CD4-positive, alpha-beta memory T cell (primary cell): Measurements from ENCODE around the gene CCDC192. TPM values are rescaled to one million over a fixed set of nuclear protein-coding genes. Genes with fewer than 3 reads are reported as not detected.

Source experiments
- CTCF ChIA-PET: fragments of 350-600 bp; sonication (Branson Sonifier 250); formaldehyde crosslinking; loops from one replicate; lab custom pipeline; 2021; ENCODE audit warnings: inconsistent platforms; ENCODE audit not compliant: partially characterized antibody; lab: Charles Lee
- POLR2A ChIA-PET: fragments of 350-600 bp; sonication (Branson Sonifier 250); formaldehyde crosslinking; loops from one replicate; lab custom pipeline; 2021; ENCODE audit not compliant: partially characterized antibody; lab: Charles Lee
- DNase-seq, 5 donors: peaks; one replicate each; pipeline versions ENCODE4 v3.0.0 to v3.0.0-alpha.2; 2020 to 2022; ENCODE audit warnings: mixed read lengths in 1 of 5
- H3K27ac ChIP-seq: one replicate; pipeline ENCODE4 v1.7.0; 2013; ENCODE audit warnings: low read depth, low read length
- H3K27me3 ChIP-seq: 2 replicates; pipeline ENCODE4 v1.7.0; 2013; ENCODE audit warnings: mild to moderate bottlenecking, low read length, moderate library complexity; ENCODE audit not compliant: insufficient read depth
- H3K36me3 ChIP-seq: 2 replicates; pipeline ENCODE4 v1.7.0; 2013; ENCODE audit warnings: mild to moderate bottlenecking, low read length, moderate library complexity; ENCODE audit not compliant: insufficient read depth
- H3K4me1 ChIP-seq: 2 replicates; pipeline ENCODE4 v1.7.0; 2013; ENCODE audit warnings: mild to moderate bottlenecking, low read length, moderate library complexity; ENCODE audit not compliant: insufficient read depth
- H3K4me3 ChIP-seq, 2 donors: one replicate each; pipeline ENCODE4 v1.7.0; 2013; ENCODE audit warnings: low read length in 2 of 2, mild to moderate bottlenecking in 1 of 2
- H3K9me3 ChIP-seq, 2 donors: one replicate each; pipeline ENCODE4 v1.7.0; 2013; ENCODE audit warnings: low read length in 2 of 2, control low read depth in 1 of 2; ENCODE audit not compliant: control insufficient read depth in 1 of 2
- H3K27ac Mint-ChIP-seq, 7 donors: one replicate each; pipeline ENCODE4 v1.8.0; 2020 to 2021; ENCODE audit warnings: mixed read lengths in 7 of 7, mild to moderate bottlenecking in 6 of 7, inconsistent platforms in 3 of 7, moderate library complexity in 3 of 7
- H3K27me3 Mint-ChIP-seq, 2 donors: one replicate each; pipeline ENCODE4 v1.8.0; 2020 to 2021; ENCODE audit warnings: mixed read lengths in 2 of 2
- H3K36me3 Mint-ChIP-seq, 2 donors: one replicate each; pipeline ENCODE4 v1.8.0; 2020 to 2021; ENCODE audit warnings: mixed read lengths in 2 of 2, inconsistent platforms in 1 of 2, mild to moderate bottlenecking in 1 of 2
- H3K4me1 Mint-ChIP-seq, 4 donors: one replicate each; pipeline ENCODE4 v1.8.0; 2020 to 2021; ENCODE audit warnings: mixed read lengths in 4 of 4, mild to moderate bottlenecking in 1 of 4
- H3K4me3 Mint-ChIP-seq, 8 donors: one replicate each; pipeline ENCODE4 v1.8.0; 2020 to 2021; ENCODE audit warnings: mixed read lengths in 8 of 8, mild to moderate bottlenecking in 7 of 8, moderate library complexity in 6 of 8, inconsistent platforms in 3 of 8
- H3K9me3 Mint-ChIP-seq, 8 donors: one replicate each; pipeline ENCODE4 v1.8.0; 2020 to 2021; ENCODE audit warnings: mixed read lengths in 8 of 8, mild to moderate bottlenecking in 5 of 8, inconsistent platforms in 3 of 8, moderate library complexity in 1 of 8
- intact Hi-C: fragments of 100-400 bp; cut with micrococcal nuclease; formaldehyde crosslinking; loops from one replicate; pipeline ENCODE4 v1.15.1; 2023
- polyA plus RNA-seq, 2 donors: library from polyadenylated mRNA; unstranded; fragments of 300-500 nt; fragmentation: Illumina TruSeq; gene quantifications; one replicate each; pipeline ENCODE4 v1.2.3, GENCODE V29; 2021
- total RNA-seq, 2 experiments: library from RNA; stranded (reverse); gene quantifications; one replicate each; pipeline ENCODE4 v1.2.3, GENCODE V29; 2021

The CCDC192 gene
- total and polyA plus RNA-seq, 4 experiments from 2014 or later: not detected

- H3K4me3 Mint-ChIP-seq: no peak overlapping the region
- H3K27ac Mint-ChIP-seq: peak overlapping the region in 2 of 7 donors; percentile 32 to 90
- Histone ChIP-seq H3K4me3 (no peak overlapping the region), H3K4me1 (peaks cover 7% of the 10 kb centered on the region), H3K27me3 (no peaks in the 10 kb centered on the region), H3K9me3 (no peaks in the 10 kb centered on the region), H3K36me3 (no peaks in the 10 kb centered on the region), H3K27ac (no peak overlapping the region)
- H3K9me3 Mint-ChIP-seq: peaks cover 0 to 3% (median 0%) of the 10 kb centered on the region in 8 donors
- CTCF ChIA-PET: no interaction called here
- H3K36me3 Mint-ChIP-seq: peaks cover 25 to 37% of the 10 kb centered on the region in 2 donors
- no peaks in the 10 kb centered on the region for H3K27me3 Mint-ChIP-seq
- no peak for DNase-seq
- H3K4me1 Mint-ChIP-seq: peaks cover 8 to 17% (median 16%) of the 10 kb centered on the region in 4 donors
- intact Hi-C loops: no loop called here
- POLR2A ChIA-PET: no interaction called here
Observed at GRCh38 chr5:127960270-127960691, 257.1 kb downstream of the CCDC192 start.

GRCh38 chr5:127961006-127961762 lies 258.0 kb downstream of the CCDC192 start:
- no peaks in the 10 kb centered on the region for H3K36me3 ChIP-seq
- Mint-ChIP-seq H3K9me3 (peaks cover 0 to 5% (median 3%) of the 10 kb centered on the region in 8 donors), H3K27me3 (no peaks in the 10 kb centered on the region), H3K4me3 (no peak overlapping the region), H3K4me1 (peaks cover 8 to 17% (median 16%) of the 10 kb centered on the region in 4 donors), H3K27ac (no peak overlapping the region), H3K36me3 (peaks cover 25 to 38% of the 10 kb centered on the region in 2 donors)
- ChIA-PET POLR2A (no interaction called here), CTCF (no interaction called here)
- H3K4me1 ChIP-seq: peaks cover 7% of the 10 kb centered on the region
- H3K27me3 ChIP-seq: no peaks in the 10 kb centered on the region
- no peaks in the 10 kb centered on the region for H3K9me3 ChIP-seq
- no peak for DNase-seq
- no peak overlapping the region for H3K4me3 ChIP-seq
- intact Hi-C loops: no loop called here
- no peak overlapping the region for H3K27ac ChIP-seq

GRCh38 chr5:127961763-127962145 lies 258.6 kb downstream of the CCDC192 start:
- Histone ChIP-seq H3K27ac (no peak overlapping the region), H3K27me3 (no peaks in the 10 kb centered on the region), H3K4me3 (no peak overlapping the region), H3K36me3 (no peaks in the 10 kb centered on the region), H3K4me1 (peaks cover 7% of the 10 kb centered on the region), H3K9me3 (no peaks in the 10 kb centered on the region)
- Mint-ChIP-seq H3K9me3 (peaks cover 0 to 9% (median 3%) of the 10 kb centered on the region in 8 donors), H3K27me3 (no peaks in the 10 kb centered on the region), H3K27ac (no peak overlapping the region), H3K4me1 (peaks cover 8 to 17% (median 16%) of the 10 kb centered on the region in 4 donors), H3K36me3 (peaks cover 28 to 40% of the 10 kb centered on the region in 2 donors), H3K4me3 (no peak overlapping the region)
- CTCF ChIA-PET: no interaction called here
- POLR2A ChIA-PET: no interaction called here
- DNase-seq: no peak
- intact Hi-C loops: no loop called here

GRCh38 chr5:127962491-127962890 lies 259.3 kb downstream of the CCDC192 start:
- no peaks in the 10 kb centered on the region for H3K9me3 ChIP-seq
- no peaks in the 10 kb centered on the region for H3K27me3 ChIP-seq
- Mint-ChIP-seq H3K4me1 (peaks cover 8 to 17% (median 16%) of the 10 kb centered on the region in 4 donors), H3K36me3 (peaks cover 22 to 39% of the 10 kb centered on the region in 2 donors), H3K27ac (no peak overlapping the region), H3K27me3 (no peaks in the 10 kb centered on the region), H3K9me3 (peaks cover 0 to 9% (median 2%) of the 10 kb centered on the region in 8 donors), H3K4me3 (no peak overlapping the region)
- peaks cover 7% of the 10 kb centered on the region for H3K4me1 ChIP-seq
- intact Hi-C loops: no loop called here
- no peak overlapping the region for H3K4me3 ChIP-seq
- H3K27ac ChIP-seq: no peak overlapping the region
- DNase-seq: no peak
- POLR2A ChIA-PET: no interaction called here
- no peaks in the 10 kb centered on the region for H3K36me3 ChIP-seq
- CTCF ChIA-PET: no interaction called here

- Histone ChIP-seq H3K4me1 (peaks cover 7% of the 10 kb centered on the region), H3K27me3 (no peaks in the 10 kb centered on the region), H3K4me3 (no peak overlapping the region), H3K27ac (no peak overlapping the region), H3K9me3 (no peaks in the 10 kb centered on the region), H3K36me3 (no peaks in the 10 kb centered on the region)
- ChIA-PET POLR2A (no interaction called here), CTCF (no interaction called here)
- Mint-ChIP-seq H3K27ac (no peak overlapping the region), H3K4me1 (peaks cover 8 to 17% (median 16%) of the 10 kb centered on the region in 4 donors), H3K4me3 (no peak overlapping the region), H3K9me3 (peaks cover 0 to 9% (median 2%) of the 10 kb centered on the region in 8 donors), H3K36me3 (peaks cover 25 to 45% of the 10 kb centered on the region in 2 donors), H3K27me3 (no peaks in the 10 kb centered on the region)
- no peak for DNase-seq
- intact Hi-C loops: no loop called here
Observed at GRCh38 chr5:127963233-127963632, 260.0 kb downstream of the CCDC192 start.

GRCh38 chr5:127963931-127964330 lies 260.7 kb downstream of the CCDC192 start:
- Mint-ChIP-seq H3K4me3 (no peak overlapping the region), H3K9me3 (peaks cover 0 to 9% (median 3%) of the 10 kb centered on the region in 8 donors), H3K36me3 (peaks cover 26 to 46% of the 10 kb centered on the region in 2 donors), H3K27me3 (no peaks in the 10 kb centered on the region), H3K27ac (peak overlapping the region in 1 of 7 donors; percentile 3), H3K4me1 (peaks cover 8 to 17% (median 16%) of the 10 kb centered on the region in 4 donors)
- no peaks in the 10 kb centered on the region for H3K9me3 ChIP-seq
- H3K27me3 ChIP-seq: no peaks in the 10 kb centered on the region
- peaks cover 7% of the 10 kb centered on the region for H3K4me1 ChIP-seq
- ChIA-PET POLR2A (no interaction called here), CTCF (no interaction called here)
- DNase-seq: no peak
- H3K36me3 ChIP-seq: no peaks in the 10 kb centered on the region
- H3K27ac ChIP-seq: no peak overlapping the region
- H3K4me3 ChIP-seq: no peak overlapping the region
- intact Hi-C loops: no loop called here

GRCh38 chr5:127967323-127967982 lies 264.3 kb downstream of the CCDC192 start:
- Histone ChIP-seq H3K4me3 (no peak overlapping the region), H3K9me3 (no peaks in the 10 kb centered on the region), H3K27ac (no peak overlapping the region), H3K4me1 (no peaks in the 10 kb centered on the region), H3K27me3 (no peaks in the 10 kb centered on the region), H3K36me3 (no peaks in the 10 kb centered on the region)
- intact Hi-C loops: no loop called here
- Mint-ChIP-seq H3K27me3 (no peaks in the 10 kb centered on the region), H3K9me3 (peaks cover 0 to 9% (median 3%) of the 10 kb centered on the region in 8 donors), H3K4me1 (peaks cover 0 to 2% (median 0%) of the 10 kb centered on the region in 4 donors), H3K36me3 (peaks cover 32 to 52% of the 10 kb centered on the region in 2 donors), H3K4me3 (no peak overlapping the region), H3K27ac (no peak overlapping the region)
- POLR2A ChIA-PET: no interaction called here
- no peak for DNase-seq
- CTCF ChIA-PET: no interaction called here
